Airway epithelial cell (primary cell): ENCODE data around the gene OTUB2. TPM values are rescaled to one million over a fixed set of nuclear protein-coding genes. Genes with fewer than 3 reads are reported as not detected.

Experiments
- total RNA-seq: library from RNA; depleted of rRNA; stranded (reverse); fragments of >200 nt; gene quantifications from 2 replicates; pipeline ENCODE4 v1.2.3, GENCODE V29; 2015

The OTUB2 gene
- total RNA-seq = 3.8 and 5.3 TPM in 2 replicates

GRCh38 chr14:94026173-94026888, at the start of gene OTUB2:
Gene OTUB2, plus strand, starts transcription at chr14:94026340. Its CDS starts 198 bp downstream, at chr14:94026538.

GRCh38 chr14:93976477-93977057, 49.6 kb upstream of the OTUB2 start, which contains the start of gene ASB2:
Gene ASB2, minus strand, starts transcription at chr14:93976570. Its CDS starts 12,031 bp downstream, at chr14:93964539.

GRCh38 chr14:93997082-93997481, 29.1 kb upstream of the OTUB2 start, which contains the start of gene CCDC197:
Gene CCDC197, plus strand, starts transcription at chr14:93997301. Its CDS starts 831 bp downstream, at chr14:93998132.

GRCh38 chr14:94080621-94081385, 54.7 kb downstream of the OTUB2 start, which contains the start of the genes DDX24 and IFI27L1:
Gene DDX24, minus strand, starts transcription at chr14:94081202. Its CDS starts 1,460 bp downstream, at chr14:94079742.
Gene IFI27L1, plus strand, starts transcription at chr14:94081310. Its CDS starts 15,628 bp downstream, at chr14:94096938.

Other genes starting within 250 kb of the OTUB2 start
- 0.07 TPM in 1 of 2 replicates, not detected in the other for gene PRIMA1, start 237.9 kb upstream of the OTUB2 start, total RNA-seq
- 0.09 and 0.99 TPM in 2 replicates for gene FAM181A, start 99.0 kb upstream of the OTUB2 start, total RNA-seq
- 0.65 and 0.99 TPM in 2 replicates for gene ASB2, start 49.8 kb upstream of the OTUB2 start, total RNA-seq
- not detected in 2 replicates for gene CCDC197, start 29.0 kb upstream of the OTUB2 start, total RNA-seq
- 112 and 120 TPM in 2 replicates for gene DDX24, start 54.9 kb downstream of the OTUB2 start, total RNA-seq
- gene IFI27L1, start 55.0 kb downstream of the OTUB2 start, total RNA-seq = 4.6 and 13.4 TPM in 2 replicates
- gene IFI27, start 84.4 kb downstream of the OTUB2 start, total RNA-seq = 0.49 and 72.5 TPM in 2 replicates
- gene IFI27L2, start 103.3 kb downstream of the OTUB2 start, total RNA-seq = 154 and 235 TPM in 2 replicates
- gene PPP4R4, start 148.0 kb downstream of the OTUB2 start, total RNA-seq = 6.3 and 8.9 TPM in 2 replicates